HepG2 (cell line): ENCODE measurements around the gene PRR14. TPM values are rescaled to one million over a fixed set of nuclear protein-coding genes. Genes with fewer than 3 reads are reported as not detected.

ENCODE experiments used
- ETV5 ChIP-seq: IDR thresholded peaks from 2 replicates; pipeline ENCODE4 v1.6.1; 2018; ENCODE audit warnings: missing biosample characterization, missing genetic modification reagents, inconsistent platforms, borderline replicate concordance
- FOXK2 ChIP-seq: fragments of 450-650 bp; IDR thresholded peaks from 2 replicates; pipeline ENCODE4 v1.6.1; 2016
- GATAD1 ChIP-seq: IDR thresholded peaks from 2 replicates; pipeline ENCODE4 v1.6.1; 2016; ENCODE audit warnings: missing genetic modification reagents, missing compliant biosample characterization
- GZF1 ChIP-seq: sonication (generic); formaldehyde crosslinking; IDR thresholded peaks from 2 replicates; pipeline ENCODE4 v1.5.1; 2020; ENCODE audit warnings: mild to moderate bottlenecking, missing genetic modification reagents
- KLF9 ChIP-seq: IDR thresholded peaks from 2 replicates; pipeline ENCODE4 v1.6.1; 2016; ENCODE audit warnings: low read depth
- KMT2A ChIP-seq: sonication (generic); formaldehyde crosslinking; IDR thresholded peaks from 2 replicates; pipeline ENCODE4 v1.4.0; 2020; ENCODE audit warnings: missing genetic modification reagents
- NR2F2 ChIP-seq: IDR thresholded peaks from 2 replicates; pipeline ENCODE4 v1.6.1; 2012; ENCODE audit warnings: low read depth, inconsistent platforms, borderline replicate concordance
- ZBTB40 ChIP-seq, 2 experiments: fragments of 450-650 bp in 1 of 2; sonication (generic) in 1 of 2; formaldehyde crosslinking in 1 of 2; IDR thresholded peaks; 2 replicates each; pipeline versions ENCODE4 v1.6.1 to v1.8.0; 2016 to 2022; ENCODE audit warnings: antibody characterized with exemption in 1 of 2, mild to moderate bottlenecking in 1 of 2, missing genetic modification reagents in 1 of 2
- ZFP1 ChIP-seq: IDR thresholded peaks from 2 replicates; pipeline ENCODE4 v1.6.1; 2016
- ZNF280B ChIP-seq: sonication (generic); formaldehyde crosslinking; IDR thresholded peaks from 2 replicates; pipeline ENCODE4 v1.5.0; 2020; ENCODE audit warnings: missing genetic modification reagents, mild to moderate bottlenecking, borderline replicate concordance
- ZNF354B ChIP-seq: sonication (generic); formaldehyde crosslinking; IDR thresholded peaks from 2 replicates; pipeline ENCODE4 v1.8.0; 2022; ENCODE audit warnings: mild to moderate bottlenecking, missing genetic modification reagents
- ZNF446 ChIP-seq: sonication (generic); formaldehyde crosslinking; IDR thresholded peaks from 2 replicates; pipeline ENCODE4 v1.5.0; 2020; ENCODE audit warnings: mild to moderate bottlenecking, missing genetic modification reagents
- ZNF512 ChIP-seq: sonication (generic); formaldehyde crosslinking; IDR thresholded peaks from 2 replicates; pipeline ENCODE4 v1.4.0; 2020; ENCODE audit warnings: mild to moderate bottlenecking, missing genetic modification reagents
- ZNF616 ChIP-seq: sonication (generic); formaldehyde crosslinking; IDR thresholded peaks from 2 replicates; pipeline ENCODE4 v1.5.0; 2020; ENCODE audit warnings: low read depth, mild to moderate bottlenecking, missing genetic modification reagents
- ZNF674 ChIP-seq: sonication (generic); formaldehyde crosslinking; IDR thresholded peaks from 2 replicates; pipeline ENCODE4 v1.5.0; 2020; ENCODE audit warnings: low read depth, mild to moderate bottlenecking, missing genetic modification reagents
- ZNF724P ChIP-seq: sonication (generic); formaldehyde crosslinking; IDR thresholded peaks from 2 replicates; pipeline ENCODE4 v1.8.0; 2022; ENCODE audit warnings: missing genetic modification reagents, borderline replicate concordance
- ZNF772 ChIP-seq: sonication (generic); formaldehyde crosslinking; IDR thresholded peaks from 2 replicates; pipeline ENCODE4 v1.5.0; 2020; ENCODE audit warnings: mild to moderate bottlenecking, missing genetic modification reagents
- polyA plus RNA-seq, 8 experiments: library from polyadenylated mRNA; depleted of rRNA in 3 of 8; stranded (reverse) in 7 of 8; unstranded in 1 of 8; fragments of >200 nt; fragmentation: Illumina TruSeq in 4 of 8; extraction: Trizol in 4 of 8; gene quantifications; 2 replicates each; pipeline versions ENCODE4 v1.2.1 to v1.2.3, GENCODE V29; 2011 to 2016; ENCODE audit warnings: low read depth in 4 of 8, missing spikeins in 1 of 8, mixed read lengths in 1 of 8; ENCODE audit not compliant: insufficient read depth in 1 of 8
- total RNA-seq, 5 experiments: library from RNA; depleted of rRNA; stranded (reverse); fragments of >200 nt; fragmentation: Illumina TruSeq; extraction: Trizol; gene quantifications; 2 replicates each; pipeline ENCODE4 v1.2.3, GENCODE V29; 2016; ENCODE audit warnings: low read depth in 1 of 5

PRR14 gene
- total and polyA plus RNA-seq, 2 of the 13 experiments (the other 11 are each of a cell fraction or from before 2014, with no cell fraction given) = 8.4 to 11.0 TPM

GRCh38 chr16:30656974-30657865, 6.5 kb downstream of the PRR14 start (continued):
- TF ChIP-seq ZNF354B (0 out of 2 replicates have a peak, but pooled peaks have one; percentile 33), GZF1 (CRISPR knock-in tag) (no peak), NR2F2 (0 out of 2 replicates have a peak, but pooled peaks have one; percentile 45), KMT2A (0 out of 2 replicates have a peak, but pooled peaks have one; percentile 15), ZNF772 (CRISPR knock-in tag) (no peak), ZNF512 (CRISPR knock-in tag) (0 out of 2 replicates have a peak, but pooled peaks have one; percentile 44), ZFP1 (no peak), ZNF724P (CRISPR knock-in tag) (0 out of 2 replicates have a peak, but pooled peaks have one; percentile 36), ZBTB40 (IDR thresholded peaks at IDR 0.05) (no peak), ZBTB40 (CRISPR knock-in tag; IDR thresholded peaks at IDR 0.05) (peak; percentile 21; the same call in 1 of the 2 replicates), ZNF280B (CRISPR knock-in tag) (peak; percentile 23; the same call in 1 of the 2 replicates), ZNF446 (CRISPR knock-in tag) (peak; percentile 94), ETV5 (CRISPR knock-in tag) (no peak), GATAD1 (no peak), KLF9 (CRISPR knock-in tag) (0 out of 2 replicates have a peak, but pooled peaks have one; percentile 14), ZNF616 (CRISPR knock-in tag) (0 out of 2 replicates have a peak, but pooled peaks have one; percentile 75), FOXK2 (no peak), ZNF674 (CRISPR knock-in tag) (0 out of 2 replicates have a peak, but pooled peaks have one; percentile 14)
